ENCODE data around the gene TUBA1A.
"Not testable (repeated sequence)": the region's sequence is repeated elsewhere in the genome, so short reads cannot be mapped to it uniquely, and the experiment has no call there.

The TUBA1A gene

GRCh38 chr12:49200919-49201594 is 12.2 kb upstream of the TUBA1A start:
- DNase-seq, result peak; percentile 80

- peak; percentile 29 for DNase-seq
Measured at GRCh38 chr12:49198431-49199155, 9.7 kb upstream of the TUBA1A start.

- DNase-seq, result no peak
Measured at GRCh38 chr12:49197256-49197655, 8.4 kb upstream of the TUBA1A start.

- no peak for DNase-seq
Measured at GRCh38 chr12:49195736-49196135, 6.9 kb upstream of the TUBA1A start.

GRCh38 chr12:49193746-49194145 is 4.9 kb upstream of the TUBA1A start:
- DNase-seq, result not testable (repeated sequence)

GRCh38 chr12:49191498-49191897 is 2.6 kb upstream of the TUBA1A start:
- not testable (repeated sequence) for DNase-seq

GRCh38 chr12:49190974-49191373 is 2.1 kb upstream of the TUBA1A start:
- DNase-seq, result peak; percentile 43

- DNase-seq, result peak; percentile 84
Measured at GRCh38 chr12:49189731-49190716, 1.1 kb upstream of the TUBA1A start.

- DNase-seq, result peak; percentile 72
Measured at GRCh38 chr12:49188201-49188915, 522 bp downstream of the TUBA1A start.

GRCh38 chr12:49187184-49187583 is 1.7 kb downstream of the TUBA1A start:
- peak; percentile 58 for DNase-seq

GRCh38 chr12:49186307-49186706 is 2.6 kb downstream of the TUBA1A start:
- not testable (repeated sequence) for DNase-seq

GRCh38 chr12:49184697-49185096 is 4.2 kb downstream of the TUBA1A start:
- DNase-seq, result not testable (repeated sequence)

- DNase-seq, result not testable (repeated sequence)
Measured at GRCh38 chr12:49183214-49183950, 5.5 kb downstream of the TUBA1A start.

GRCh38 chr12:49174218-49174617 is 14.7 kb downstream of the TUBA1A start:
- no peak for DNase-seq

- DNase-seq, result no peak
Measured at GRCh38 chr12:49170924-49171323, 18.0 kb downstream of the TUBA1A start.

GRCh38 chr12:49165114-49165513 is 23.8 kb downstream of the TUBA1A start:
- no peak for DNase-seq

GRCh38 chr12:49161901-49162300 is 27.0 kb downstream of the TUBA1A start:
- DNase-seq, result not testable (repeated sequence)

GRCh38 chr12:49161092-49161795 is 27.6 kb downstream of the TUBA1A start:
- DNase-seq, result no peak

GRCh38 chr12:49160399-49160798 is 28.5 kb downstream of the TUBA1A start:
- DNase-seq, result no peak

- no peak for DNase-seq
Measured at GRCh38 chr12:49154221-49154620, 34.7 kb downstream of the TUBA1A start.

GRCh38 chr12:49147384-49147783 is 41.5 kb downstream of the TUBA1A start:
- peak; percentile 15 for DNase-seq

All from NCI-H82 (cell line).